SH-SY5Y (cell line): ENCODE results near the gene C1QBP.

Experiments used
- GATA2 ChIP-seq: IDR thresholded peaks from 2 replicates; pipeline ENCODE4 v1.6.1; 2011; ENCODE audit warnings: mild to moderate bottlenecking, low read depth, low read length
- GATA3 ChIP-seq: IDR thresholded peaks from 2 replicates; pipeline ENCODE4 v1.6.1; 2011; ENCODE audit warnings: low read depth, mild to moderate bottlenecking, low read length, moderate library complexity

GRCh38 chr17:5472511-5472910, 33.6 kb upstream of the C1QBP start:
- TF ChIP-seq GATA2, result no peak
- TF ChIP-seq GATA3, result no peak
